SK-MEL-5 (cell line): Measurements from ENCODE around the gene IKZF2. TPM values are rescaled to one million over a fixed set of nuclear protein-coding genes. Genes with fewer than 3 reads are reported as not detected.

Source experiments
- DNase-seq: peaks from one replicate; pipeline ENCODE4 v3.0.0-alpha.2; 2016; ENCODE audit warnings: low read depth, low spot score
- in situ Hi-C: cut with HindIII; loops from 2 replicates; pipeline ENCODE4 v1.10.0; 2016; ENCODE audit warnings: low sequenced_read_pairs, high pct_unique_total_duplicates, low pct_unique_long_range_greater_than_20kb
- total RNA-seq: library from RNA; depleted of rRNA; stranded (reverse); fragments of >200 nt; shearing (Covaris generic); gene quantifications from 2 replicates; pipeline ENCODE4 v1.2.3, GENCODE V29; 2014

Gene IKZF2
- total RNA-seq, 1 experiment from 2014 or later: 0.79 TPM

DNA sequence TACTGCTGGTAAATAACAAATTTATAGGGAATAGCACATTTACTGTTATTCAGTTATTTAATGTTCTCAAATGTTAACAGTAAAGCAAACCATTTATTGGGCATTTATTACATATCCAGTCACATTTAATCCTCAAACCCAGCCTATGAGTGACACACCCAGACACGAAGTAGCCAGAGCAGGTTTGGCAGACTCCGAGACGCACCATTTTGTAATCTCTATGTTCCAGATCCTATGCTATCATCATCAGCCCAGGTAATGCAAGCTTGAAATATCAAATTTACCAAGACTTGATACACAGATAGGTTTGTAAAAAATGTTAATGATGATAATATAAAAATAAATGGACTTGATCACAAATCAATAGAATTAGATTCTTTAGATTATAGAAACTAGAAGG lies 131.1 kb downstream of the IKZF2 start:
- in situ Hi-C loops: no loop called here
- no peak for DNase-seq

DNA sequence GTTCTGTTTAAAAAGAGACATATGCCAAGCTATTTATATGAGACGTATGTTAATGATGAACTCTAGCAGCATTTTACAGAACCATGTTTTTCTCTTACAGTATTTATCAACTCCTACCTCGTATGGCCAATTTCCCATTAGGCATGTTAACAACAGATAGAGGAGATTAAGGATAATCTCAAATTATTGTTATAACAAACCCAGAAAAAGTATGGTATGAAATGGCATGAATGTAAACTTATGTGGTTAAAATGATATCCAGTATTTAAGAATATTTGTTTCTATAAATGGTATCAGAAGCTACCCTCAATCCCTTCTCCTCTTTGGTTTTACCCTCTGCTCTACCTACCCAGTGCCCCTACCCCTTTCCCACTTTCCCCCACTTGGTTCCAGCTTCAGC lies 132.0 kb downstream of the IKZF2 start:
- in situ Hi-C loops: no loop called here
- DNase-seq: no peak

GRCh38 chr2:213018340-213018901 lies 133.0 kb downstream of the IKZF2 start:
- no peak for DNase-seq
- in situ Hi-C loops: no loop called here

GRCh38 chr2:213017404-213017803 lies 134.0 kb downstream of the IKZF2 start:
- in situ Hi-C loops: no loop called here
- DNase-seq: no peak

GRCh38 chr2:213016984-213017351 lies 134.4 kb downstream of the IKZF2 start:
- in situ Hi-C loops: no loop called here

GRCh38 chr2:213016166-213016983 lies 135.0 kb downstream of the IKZF2 start:
- no peak for DNase-seq
- in situ Hi-C loops: no loop called here

More at GRCh38 chr2:213016984-213017351, 134.4 kb downstream of the IKZF2 start:
- DNase-seq: no peak

GRCh38 chr2:213015387-213016165 lies 135.8 kb downstream of the IKZF2 start:
- in situ Hi-C loops: no loop called here
- no peak for DNase-seq

- in situ Hi-C loops: no loop called here
- DNase-seq: no peak
Measured at GRCh38 chr2:213013979-213014378, 137.4 kb downstream of the IKZF2 start.

GRCh38 chr2:213011505-213011904 lies 139.9 kb downstream of the IKZF2 start:
- in situ Hi-C loops: no loop called here
- DNase-seq: no peak

DNA sequence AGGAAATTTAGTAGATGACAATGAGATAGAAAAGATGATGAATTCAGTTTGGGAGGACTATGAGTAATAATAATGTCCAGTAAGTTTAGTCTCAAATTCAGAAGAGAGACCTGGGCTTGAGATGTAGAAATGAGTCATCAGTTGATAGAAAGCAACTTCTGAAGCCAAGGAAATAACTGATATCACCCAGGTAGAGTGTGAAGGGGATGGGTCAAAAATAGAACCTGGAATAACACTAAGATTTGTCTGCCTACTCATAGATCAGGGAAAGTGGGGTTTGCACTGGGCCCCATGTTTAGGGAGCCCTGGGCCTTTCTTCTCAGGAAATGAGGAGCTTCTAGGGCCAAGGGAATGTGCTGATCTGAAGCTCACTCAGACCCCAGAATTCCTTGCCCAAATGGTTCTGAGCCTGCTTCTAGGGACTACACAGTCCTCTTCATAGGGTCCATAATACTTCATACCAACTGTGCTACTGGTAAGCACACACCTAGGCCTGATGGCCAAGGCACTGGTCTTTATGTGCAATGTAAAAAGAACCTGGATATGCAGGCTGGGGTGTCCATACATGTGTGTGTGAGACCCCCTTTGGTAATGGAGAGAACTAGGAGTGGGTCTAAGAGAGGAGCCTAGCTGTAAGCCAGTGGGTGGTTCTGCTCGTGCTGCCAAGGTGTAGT lies 141.2 kb downstream of the IKZF2 start:
- no peak for DNase-seq
- in situ Hi-C loops: no loop called here

- in situ Hi-C loops: no loop called here
- DNase-seq: no peak
Measured at GRCh38 chr2:213007290-213007838, 144.0 kb downstream of the IKZF2 start.

- DNase-seq: no peak
- in situ Hi-C loops: no loop called here
Measured at GRCh38 chr2:213004197-213004821, 147.1 kb downstream of the IKZF2 start.

DNA sequence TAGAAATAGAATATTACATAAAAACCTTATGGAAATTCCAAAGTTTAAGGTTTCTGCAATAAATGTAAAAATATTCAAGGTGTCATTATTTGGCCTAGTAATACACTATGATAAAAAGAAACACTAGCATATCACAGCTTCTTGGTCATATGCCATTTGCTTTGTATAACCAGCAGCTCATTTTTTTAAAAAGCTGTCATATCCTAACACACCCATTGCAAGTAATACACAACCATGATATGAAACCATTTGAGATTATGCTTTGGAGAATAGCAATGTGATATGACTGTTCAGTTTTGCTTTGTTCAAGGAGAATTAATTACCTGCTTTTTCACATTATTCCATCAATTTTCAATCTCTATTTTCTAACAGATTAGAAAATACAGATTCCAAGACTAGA lies 149.0 kb downstream of the IKZF2 start:
- in situ Hi-C loops: no loop called here
- DNase-seq: no peak

- in situ Hi-C loops: no loop called here
- DNase-seq: no peak
Measured at GRCh38 chr2:213001297-213001910, 150.0 kb downstream of the IKZF2 start.

DNA sequence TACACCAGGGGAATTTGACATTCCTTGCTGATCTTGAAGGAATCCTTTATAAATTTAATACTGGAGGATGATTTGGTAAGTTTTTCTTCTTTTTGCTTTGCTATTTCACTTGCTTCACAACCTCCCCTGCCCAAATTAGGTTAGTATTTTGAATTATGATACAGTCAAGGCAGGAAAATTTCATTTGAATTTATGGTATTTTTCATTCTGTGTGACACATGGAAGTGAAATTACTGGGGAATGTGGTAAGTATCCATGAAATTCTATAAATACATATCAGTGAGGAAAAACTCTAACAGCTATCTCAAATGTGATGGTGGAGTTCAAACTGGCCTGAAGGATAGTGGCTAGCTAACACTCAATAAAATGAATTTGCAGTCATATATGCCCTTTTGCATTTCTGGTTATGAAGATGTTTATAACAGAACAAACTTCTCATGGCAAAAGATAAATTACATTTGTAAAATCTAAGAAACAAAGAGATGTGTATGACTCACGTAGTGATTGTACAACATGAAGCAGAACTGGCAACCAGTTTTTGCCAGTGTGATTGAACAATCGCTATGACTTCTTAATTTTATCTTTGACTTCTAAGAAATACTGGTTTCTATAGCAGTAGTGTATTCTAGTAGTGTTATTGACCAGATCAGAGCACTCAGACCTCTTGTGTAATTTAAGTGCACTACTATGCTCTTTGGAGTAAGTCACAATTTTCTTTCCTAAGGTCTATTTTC lies 152.6 kb downstream of the IKZF2 start:
- in situ Hi-C loops: no loop called here
- DNase-seq: no peak

DNA sequence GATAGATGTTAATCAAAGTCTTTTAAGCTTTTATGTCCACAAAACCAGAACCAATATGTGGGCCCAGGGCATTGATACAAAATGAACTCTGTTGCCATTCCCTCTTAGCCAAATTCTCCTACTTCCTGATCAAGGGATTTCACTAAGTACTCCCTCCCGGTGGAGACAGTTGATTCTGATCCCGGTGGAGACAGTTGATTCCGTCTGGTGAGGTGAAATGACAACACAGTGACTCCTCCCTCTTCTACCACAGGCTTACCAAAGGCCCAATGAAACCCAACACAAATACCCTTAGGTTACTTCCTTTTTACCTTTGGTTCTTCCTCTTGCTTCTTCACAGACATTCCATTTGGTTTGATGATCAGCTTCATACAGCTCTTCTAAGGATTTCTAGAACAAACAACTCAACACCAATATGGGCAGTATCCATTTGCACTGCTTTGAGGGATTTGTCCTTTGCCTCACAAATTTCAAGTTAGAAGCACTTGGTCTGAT lies 153.8 kb downstream of the IKZF2 start:
- DNase-seq: no peak
- in situ Hi-C loops: no loop called here
